Astrocyte (in vitro differentiated cells and primary cell): ENCODE measurements around the gene FAXC. TPM values are rescaled to one million over a fixed set of nuclear protein-coding genes. Genes with fewer than 3 reads are reported as not detected.

ENCODE experiments used
- DNase-seq: peaks from one replicate; pipeline ENCODE4 v3.0.0-alpha.2; 2010; ENCODE audit warnings: low read depth
- FAIRE-seq: peaks from 2 replicates; lab custom pipeline; 2011; peaks lifted over from hg19 to GRCh38; lab: Jason Lieb, UNC
- H2AFZ ChIP-seq: 2 replicates; pipeline ENCODE4 v1.6.0; 2012; ENCODE audit warnings: low read depth, low read length, inconsistent platforms
- H3K27ac ChIP-seq: 2 replicates; pipeline ENCODE4 v1.5.1; 2011; ENCODE audit warnings: low read depth, low read length, inconsistent platforms
- H3K27me3 ChIP-seq: 2 replicates; pipeline ENCODE4 v1.6.0; 2011; ENCODE audit warnings: low read length, inconsistent platforms; ENCODE audit not compliant: insufficient read depth
- H3K36me3 ChIP-seq: 2 replicates; pipeline ENCODE4 v1.5.1; 2011; ENCODE audit warnings: low read length, inconsistent platforms; ENCODE audit not compliant: insufficient read depth
- H3K4me1 ChIP-seq: 2 replicates; pipeline ENCODE4 v1.5.1; 2011; ENCODE audit warnings: low read length, inconsistent platforms; ENCODE audit not compliant: insufficient read depth
- H3K4me2 ChIP-seq: 2 replicates; pipeline ENCODE4 v1.6.0; 2012; ENCODE audit warnings: low read length, inconsistent platforms
- H3K4me3 ChIP-seq: 2 replicates; pipeline ENCODE4 v1.5.1; 2011; ENCODE audit warnings: low read depth, mild to moderate bottlenecking, low read length, inconsistent platforms; ENCODE audit not compliant: insufficient read depth
- H3K79me2 ChIP-seq: 2 replicates; pipeline ENCODE4 v1.6.0; 2012; ENCODE audit warnings: mild to moderate bottlenecking, low read length, inconsistent platforms; ENCODE audit not compliant: insufficient read depth
- H3K9ac ChIP-seq: 2 replicates; pipeline ENCODE4 v1.6.0; 2012; ENCODE audit warnings: mild to moderate bottlenecking, low read length, inconsistent platforms
- H3K9me3 ChIP-seq: 2 replicates; pipeline ENCODE4 v1.5.1; 2012; ENCODE audit warnings: low read depth, mild to moderate bottlenecking, low read length, inconsistent platforms; ENCODE audit not compliant: insufficient read depth
- H4K20me1 ChIP-seq: 2 replicates; pipeline ENCODE4 v1.6.0; 2012; ENCODE audit warnings: low read length, inconsistent platforms; ENCODE audit not compliant: insufficient read depth
- H3K27ac Mint-ChIP-seq: one replicate; pipeline ENCODE4 v1.8.0; 2021; ENCODE audit warnings: mild to moderate bottlenecking, mixed read lengths; ENCODE audit not compliant: unreplicated experiment
- H3K27me3 Mint-ChIP-seq: one replicate; pipeline ENCODE4 v1.8.0; 2021; ENCODE audit warnings: low read depth, mixed read lengths; ENCODE audit not compliant: unreplicated experiment
- H3K36me3 Mint-ChIP-seq: one replicate; pipeline ENCODE4 v1.8.0; 2021; ENCODE audit warnings: low read depth, mixed read lengths; ENCODE audit not compliant: unreplicated experiment
- H3K4me1 Mint-ChIP-seq: one replicate; pipeline ENCODE4 v1.8.0; 2021; ENCODE audit warnings: low read depth, mixed read lengths; ENCODE audit not compliant: unreplicated experiment
- H3K4me3 Mint-ChIP-seq: one replicate; pipeline ENCODE4 v1.8.0; 2021; ENCODE audit warnings: mild to moderate bottlenecking, moderate library complexity, mixed read lengths; ENCODE audit not compliant: unreplicated experiment
- H3K9me3 Mint-ChIP-seq: one replicate; pipeline ENCODE4 v1.8.0; 2021; ENCODE audit warnings: mild to moderate bottlenecking, mixed read lengths; ENCODE audit not compliant: unreplicated experiment
- CTCF ChIP-seq: IDR thresholded peaks from 2 replicates; pipeline ENCODE4 v1.5.1; 2011; ENCODE audit warnings: low read depth, mild to moderate bottlenecking, inconsistent platforms, low read length, moderate library complexity; ENCODE audit not compliant: insufficient read depth
- EZH2 ChIP-seq: IDR thresholded peaks from 2 replicates; pipeline ENCODE4 v1.6.1; 2012; ENCODE audit warnings: mild to moderate bottlenecking, low read length, inconsistent platforms; ENCODE audit not compliant: insufficient read depth
- total RNA-seq: library from RNA; stranded (reverse); gene quantifications from 2 replicates; pipeline ENCODE4 v1.2.1, GENCODE V29; 2021

The FAXC gene
- total RNA-seq, 1 donor from 2014 or later, result 9.9 TPM

GRCh38 chr6:99384507-99384906 is 35.0 kb upstream of the FAXC start:
- no peak overlapping the region for H3K4me2 ChIP-seq
- no peak for FAIRE-seq
- no peaks in the 10 kb centered on the region for H4K20me1 ChIP-seq
- Mint-ChIP-seq H3K27me3 (no peaks in the 10 kb centered on the region), H3K4me1 (no peaks in the 10 kb centered on the region), H3K27ac (no peak overlapping the region), H3K4me3 (no peak overlapping the region), H3K9me3 (no peaks in the 10 kb centered on the region), H3K36me3 (no peaks in the 10 kb centered on the region)
- H3K9ac ChIP-seq, result no peak overlapping the region
- no peaks in the 10 kb centered on the region for H3K27me3 ChIP-seq
- H3K79me2 ChIP-seq, result no peaks in the 10 kb centered on the region
- no peaks in the 10 kb centered on the region for H3K4me1 ChIP-seq
- no peak overlapping the region for H2AFZ ChIP-seq
- H3K36me3 ChIP-seq, result no peaks in the 10 kb centered on the region
- no peak for DNase-seq
- no peaks in the 10 kb centered on the region for H3K9me3 ChIP-seq
- TF ChIP-seq CTCF (no peak), EZH2 (no peak)
- no peak overlapping the region for H3K4me3 ChIP-seq
- H3K27ac ChIP-seq, result no peak overlapping the region

GRCh38 chr6:99378636-99379035 is 29.2 kb upstream of the FAXC start:
- FAIRE-seq (no peak), DNase-seq (no peak)
- no peaks in the 10 kb centered on the region for H3K4me1 ChIP-seq
- no peak overlapping the region for H3K27ac Mint-ChIP-seq
- H3K4me3 ChIP-seq, result no peak overlapping the region
- TF ChIP-seq CTCF, result no peak
- no peak for TF ChIP-seq EZH2
- no peaks in the 10 kb centered on the region for H3K27me3 ChIP-seq
- no peaks in the 10 kb centered on the region for H3K27me3 Mint-ChIP-seq
- no peak overlapping the region for H3K4me3 Mint-ChIP-seq
- no peak overlapping the region for H3K27ac ChIP-seq
- no peaks in the 10 kb centered on the region for H3K79me2 ChIP-seq
- H4K20me1 ChIP-seq, result no peaks in the 10 kb centered on the region
- no peaks in the 10 kb centered on the region for H3K9me3 ChIP-seq
- no peak overlapping the region for H3K4me2 ChIP-seq
- no peak overlapping the region for H3K9ac ChIP-seq
- H3K36me3 Mint-ChIP-seq, result no peaks in the 10 kb centered on the region
- no peaks in the 10 kb centered on the region for H3K4me1 Mint-ChIP-seq
- no peaks in the 10 kb centered on the region for H3K9me3 Mint-ChIP-seq
- no peak overlapping the region for H2AFZ ChIP-seq
- H3K36me3 ChIP-seq, result no peaks in the 10 kb centered on the region

GRCh38 chr6:99369533-99369932 is 20.1 kb upstream of the FAXC start:
- Mint-ChIP-seq H3K27me3 (no peaks in the 10 kb centered on the region), H3K4me3 (no peak overlapping the region), H3K36me3 (no peaks in the 10 kb centered on the region), H3K4me1 (no peaks in the 10 kb centered on the region), H3K9me3 (no peaks in the 10 kb centered on the region), H3K27ac (no peak overlapping the region)
- FAIRE-seq (no peak), DNase-seq (no peak)
- H4K20me1 ChIP-seq, result no peaks in the 10 kb centered on the region
- no peak overlapping the region for H3K4me2 ChIP-seq
- no peaks in the 10 kb centered on the region for H3K36me3 ChIP-seq
- no peak overlapping the region for H3K4me3 ChIP-seq
- no peaks in the 10 kb centered on the region for H3K9me3 ChIP-seq
- no peaks in the 10 kb centered on the region for H3K27me3 ChIP-seq
- H2AFZ ChIP-seq, result no peak overlapping the region
- no peak overlapping the region for H3K27ac ChIP-seq
- TF ChIP-seq CTCF, result no peak
- H3K79me2 ChIP-seq, result no peaks in the 10 kb centered on the region
- H3K4me1 ChIP-seq, result no peaks in the 10 kb centered on the region
- H3K9ac ChIP-seq, result no peak overlapping the region
